Activated CD8-positive, alpha-beta memory T cell treated with anti-CD3 and anti-CD28 coated beads for 1 hour (primary cell): Measurements from ENCODE around the gene B4GALNT4.
"Not testable (repeated sequence)": the region's sequence is repeated elsewhere in the genome, so short reads cannot be mapped to it uniquely, and the experiment has no call there.

Experiments used
- DNase-seq, 2 donors: peaks; one replicate each; pipeline ENCODE4 v3.0.0-alpha.2; 2020; ENCODE audit warnings: low read depth in 1 of 2; ENCODE audit errors: extremely low read depth in 1 of 2

Gene B4GALNT4

DNA sequence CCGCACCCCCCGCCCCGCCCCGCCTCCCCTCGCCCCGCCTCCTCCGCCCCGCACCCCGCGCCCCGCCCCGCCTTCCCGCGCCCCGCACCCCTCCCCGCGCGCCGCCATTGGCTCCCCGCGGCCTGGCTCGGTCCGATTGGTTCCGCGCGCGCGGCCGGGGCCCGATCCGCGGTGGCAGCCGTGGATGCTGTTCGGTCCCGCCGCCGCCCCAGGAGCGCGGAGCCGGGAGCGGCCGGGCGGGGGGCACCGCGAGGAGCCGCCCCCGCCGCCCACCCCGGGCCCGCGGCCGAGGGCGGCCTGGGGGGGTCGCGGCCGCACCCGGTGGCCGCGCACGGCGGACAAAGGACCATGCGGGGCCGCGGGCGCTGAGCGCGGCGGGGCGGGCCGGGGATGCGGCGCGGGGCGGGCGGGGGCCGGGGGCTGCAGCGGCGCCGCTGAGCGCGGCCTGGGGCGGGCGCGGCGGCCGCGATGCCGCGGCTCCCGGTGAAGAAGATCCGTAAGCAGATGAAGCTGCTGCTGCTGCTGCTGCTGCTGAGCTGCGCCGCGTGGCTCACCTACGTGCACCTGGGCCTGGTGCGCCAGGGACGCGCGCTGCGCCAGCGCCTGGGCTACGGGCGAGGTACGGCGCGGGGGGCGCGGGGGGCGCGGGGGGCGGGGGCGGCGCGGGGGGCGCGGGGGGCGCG lies at the start of gene B4GALNT4:
B4GALNT4 (plus strand) TSS at position 164 of the 683 bp plus-strand sequence; CDS start at position 469, 305 bp downstream.
- no peak for DNase-seq

DNA sequence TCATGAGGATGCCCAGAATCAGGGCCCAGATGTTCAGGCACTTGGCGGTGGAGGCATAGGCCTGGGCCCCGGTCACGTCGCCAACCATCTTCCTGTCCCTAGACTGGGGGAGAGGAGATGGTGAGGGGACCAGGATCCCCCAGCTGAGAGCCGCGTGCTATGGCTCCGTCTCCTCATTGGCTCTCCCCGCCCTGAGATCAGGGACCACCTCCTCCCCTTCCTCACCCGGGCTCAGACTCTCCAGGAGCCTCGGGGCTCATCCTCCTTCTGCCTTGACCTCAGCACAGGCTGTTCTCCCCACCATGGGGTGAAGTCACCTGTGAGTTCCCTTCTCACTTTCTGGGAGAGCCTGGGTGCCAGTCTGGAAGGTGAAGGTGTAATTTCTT lies 49.4 kb upstream of the B4GALNT4 start:
- DNase-seq, result not testable (repeated sequence)

DNA sequence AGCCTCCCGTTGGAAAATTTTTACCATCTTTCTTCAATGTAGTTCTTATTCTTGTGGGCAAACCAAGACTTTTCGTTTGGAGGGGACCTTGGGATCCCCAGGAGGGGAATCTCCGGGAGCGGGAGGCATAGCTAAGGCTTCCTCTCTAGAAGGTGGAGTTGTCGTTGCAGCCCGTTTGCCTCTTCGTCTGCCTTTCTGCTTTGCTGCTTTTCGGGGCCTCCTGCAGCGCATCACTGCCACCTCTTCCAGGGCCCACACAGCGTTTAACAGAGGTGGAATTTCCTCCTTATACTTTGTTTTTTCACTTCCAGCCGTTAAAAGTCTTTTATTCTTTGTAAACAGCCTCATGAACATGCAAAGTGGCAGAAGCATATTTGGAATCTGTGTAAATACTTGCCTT lies 45.1 kb upstream of the B4GALNT4 start:
- DNase-seq, result no peak

DNA sequence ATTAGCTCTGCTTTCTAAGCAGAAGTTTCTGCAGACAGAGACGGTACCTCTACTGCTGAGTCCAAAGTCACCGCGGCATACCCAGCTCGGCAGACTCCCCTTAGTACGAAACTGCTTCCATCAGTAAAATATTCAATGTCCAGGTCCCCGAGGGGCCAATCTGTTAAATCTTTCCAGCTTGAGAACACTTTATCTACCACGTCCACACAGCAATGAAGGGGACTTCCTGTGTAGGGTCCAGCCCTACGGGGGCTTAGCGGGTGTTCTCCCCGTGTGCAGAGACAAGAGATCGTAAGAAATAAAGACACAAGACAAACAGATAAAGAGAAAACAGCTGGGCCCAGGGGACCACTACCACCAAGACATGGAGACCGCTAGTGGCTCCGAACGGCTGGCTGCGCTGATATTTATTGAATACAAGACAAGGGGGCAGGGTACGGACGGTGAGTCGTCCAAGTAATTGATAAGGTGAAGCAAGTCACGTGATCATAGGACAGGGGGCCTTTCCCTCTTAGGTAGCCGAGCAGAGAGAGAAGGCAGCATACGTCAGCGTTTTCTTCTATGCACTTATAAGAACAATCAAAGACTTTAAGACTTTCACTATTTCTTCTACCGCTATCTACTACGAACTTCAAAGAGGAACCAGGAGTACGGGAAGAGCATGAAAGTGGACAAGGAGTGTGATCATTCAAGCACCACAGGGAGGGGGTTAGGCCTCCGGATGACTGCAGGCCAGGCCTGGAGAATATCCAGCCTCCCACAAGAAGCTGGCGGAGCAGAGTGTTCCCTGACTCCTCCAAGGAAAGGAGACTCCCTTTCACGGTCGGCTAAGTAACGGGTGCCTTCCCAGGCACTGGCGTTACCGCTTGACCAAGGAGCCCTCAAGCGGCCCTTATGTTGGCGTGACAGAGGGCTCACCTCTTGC lies 44.4 kb upstream of the B4GALNT4 start:
- DNase-seq, result not testable (repeated sequence)

DNA sequence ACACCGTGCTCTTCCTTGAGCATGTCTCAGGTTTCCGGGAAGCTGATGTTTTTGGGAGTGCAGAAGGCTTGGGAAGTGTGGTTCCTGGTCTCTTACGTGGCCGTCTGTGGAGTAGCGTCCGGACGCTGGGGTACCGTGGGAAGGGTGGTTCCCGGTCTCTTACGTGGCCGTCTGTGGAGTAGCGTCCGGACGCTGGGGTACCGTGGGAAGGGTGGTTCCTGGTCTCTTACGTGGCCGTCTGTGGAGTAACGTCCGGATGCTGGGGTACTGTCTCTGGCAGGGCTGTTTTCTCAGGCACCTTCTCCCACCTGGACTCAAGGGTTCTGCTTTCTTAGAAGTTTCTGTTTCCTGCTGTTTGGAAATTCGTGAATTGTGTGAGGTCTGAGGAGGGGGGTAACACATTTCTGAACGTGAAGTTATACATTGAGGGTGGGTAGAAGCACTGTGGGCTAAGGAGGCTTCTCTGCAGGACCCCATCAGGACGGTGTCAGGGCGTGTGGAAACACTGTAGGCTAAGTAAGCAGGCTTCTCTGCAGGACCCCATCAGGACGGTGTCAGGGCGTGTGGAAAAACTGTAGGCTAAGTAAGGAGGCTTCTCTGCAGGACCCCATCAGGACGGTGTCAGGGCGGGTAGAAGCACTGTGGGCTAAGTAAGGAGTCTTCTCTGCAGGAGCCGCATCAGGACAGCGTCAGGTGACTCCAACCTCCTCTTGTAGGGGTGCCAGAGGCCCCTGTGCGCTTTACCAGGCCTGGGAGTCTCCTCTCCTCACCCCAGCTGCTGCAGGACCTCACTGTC lies 43.3 kb upstream of the B4GALNT4 start:
- DNase-seq, result no peak

- DNase-seq, result no peak
These were observed 42.8 kb upstream of the B4GALNT4 start for GRCh38 chr11:326592-326841.

DNA sequence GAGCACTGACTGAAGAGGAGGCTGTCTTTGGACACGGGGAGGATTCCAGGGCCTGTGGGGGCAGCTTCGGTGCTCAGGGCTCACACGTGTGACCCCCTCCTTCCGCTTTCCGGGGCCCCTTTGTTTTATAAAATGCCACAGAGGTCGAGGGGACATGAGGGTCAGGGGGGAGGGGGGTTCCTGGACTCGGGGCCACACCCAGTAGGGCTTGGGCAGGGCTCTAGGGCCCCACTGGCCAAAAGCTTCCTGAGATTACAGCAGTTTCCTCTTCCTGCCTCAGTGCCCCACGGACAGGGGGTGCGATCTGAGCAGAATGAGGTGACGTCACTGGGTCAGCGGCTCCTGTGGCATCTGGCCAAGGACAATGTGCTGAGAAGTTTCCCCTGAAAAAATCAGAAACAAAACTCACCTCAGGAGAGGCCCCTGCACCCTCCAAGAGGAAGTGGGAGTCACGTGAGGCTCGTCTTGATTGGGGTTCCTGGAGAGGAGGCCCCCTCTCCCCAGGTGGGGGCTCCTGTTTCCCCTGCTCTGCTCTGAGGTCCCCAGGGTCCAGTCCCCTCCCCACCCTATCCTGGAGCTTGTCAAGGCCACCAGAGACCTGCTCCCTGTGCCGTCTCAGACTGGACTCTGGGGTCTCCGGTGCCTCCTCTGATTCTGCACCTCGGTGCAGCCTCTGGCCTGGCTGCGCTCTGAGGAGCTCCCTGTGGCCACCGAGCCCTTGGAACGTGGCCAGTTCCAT lies 42.3 kb upstream of the B4GALNT4 start:
- DNase-seq, result peak in 1 of 2 donors; percentile 60

DNA sequence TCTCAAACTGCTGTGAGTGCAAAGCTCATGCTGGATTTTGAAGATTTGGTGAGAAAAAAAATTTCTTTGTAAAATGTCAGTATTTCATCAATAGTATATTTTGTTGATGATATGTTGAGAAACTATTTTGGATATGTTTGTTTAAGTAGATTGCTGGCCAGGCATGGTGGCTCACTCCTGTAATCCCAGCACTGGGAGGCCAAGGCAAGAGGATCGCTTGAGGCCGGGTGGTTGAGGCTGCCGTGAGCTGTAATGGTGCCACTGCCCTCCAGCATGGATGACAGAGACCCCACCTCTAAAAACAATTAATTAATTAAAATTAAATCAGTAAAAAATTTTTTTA lies 41.7 kb upstream of the B4GALNT4 start:
- DNase-seq, result no peak

DNA sequence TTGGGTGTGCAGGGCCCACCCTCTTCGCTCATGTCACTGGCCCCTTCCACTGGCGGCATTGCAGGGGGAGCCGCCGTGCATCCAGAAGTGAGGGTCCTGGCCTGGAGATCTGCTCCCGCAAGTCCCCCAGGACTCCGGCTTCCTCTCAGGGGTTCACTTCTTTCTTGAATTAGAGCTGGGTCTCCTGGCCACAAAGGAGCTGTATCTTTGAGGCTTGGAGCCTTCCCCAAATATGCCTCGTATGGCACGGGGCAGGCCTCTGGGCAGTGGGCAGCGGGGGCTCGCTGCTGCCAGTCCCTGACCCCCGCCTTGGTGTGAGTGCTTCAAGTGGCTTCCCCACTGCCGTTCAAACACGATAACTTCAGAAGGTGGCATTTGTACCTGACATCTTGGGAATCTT lies 41.3 kb upstream of the B4GALNT4 start:
- no peak for DNase-seq

GRCh38 chr11:328516-329100 lies 40.7 kb upstream of the B4GALNT4 start:
- DNase-seq, result not testable (repeated sequence)

GRCh38 chr11:329886-330253 lies 39.4 kb upstream of the B4GALNT4 start:
- DNase-seq, result no peak

- no peak for DNase-seq
These were observed 39.0 kb upstream of the B4GALNT4 start for GRCh38 chr11:330307-330693.

- no peak for DNase-seq
These were observed 38.5 kb upstream of the B4GALNT4 start for GRCh38 chr11:330694-331357.

DNA sequence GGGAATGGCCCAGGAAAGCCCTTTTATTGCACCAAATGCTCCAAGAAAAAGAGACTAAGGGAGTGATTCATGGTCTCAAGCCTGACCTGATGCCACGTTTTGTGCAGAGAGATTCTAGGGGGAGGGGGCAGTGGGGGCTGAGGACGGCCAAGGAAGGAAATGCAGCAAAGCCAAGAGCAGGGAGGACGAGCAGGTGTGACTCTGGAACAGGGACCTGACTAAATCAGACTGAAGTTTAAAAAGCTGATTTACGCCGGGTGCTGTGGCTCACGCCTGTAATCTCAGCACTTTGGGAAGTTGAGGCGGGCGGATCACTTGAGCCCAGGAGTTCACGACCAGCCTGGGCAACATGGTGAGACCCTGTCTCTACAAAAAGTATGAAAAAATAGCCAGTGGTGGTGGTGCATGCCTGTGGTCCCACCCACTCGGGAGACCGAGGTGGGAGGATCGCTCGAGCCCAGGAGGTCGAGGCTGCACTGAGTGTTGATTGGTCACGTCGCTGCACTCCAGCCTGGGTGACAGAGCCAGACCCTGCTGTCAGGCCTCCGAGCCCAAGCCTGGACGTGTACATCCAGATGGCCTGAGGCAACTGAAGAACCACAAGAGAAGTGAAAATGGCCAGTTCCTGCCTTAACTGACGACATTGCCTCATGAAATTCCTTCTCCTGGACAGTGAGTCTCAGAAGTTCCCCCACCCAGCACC lies 37.8 kb upstream of the B4GALNT4 start:
- no peak for DNase-seq

DNA sequence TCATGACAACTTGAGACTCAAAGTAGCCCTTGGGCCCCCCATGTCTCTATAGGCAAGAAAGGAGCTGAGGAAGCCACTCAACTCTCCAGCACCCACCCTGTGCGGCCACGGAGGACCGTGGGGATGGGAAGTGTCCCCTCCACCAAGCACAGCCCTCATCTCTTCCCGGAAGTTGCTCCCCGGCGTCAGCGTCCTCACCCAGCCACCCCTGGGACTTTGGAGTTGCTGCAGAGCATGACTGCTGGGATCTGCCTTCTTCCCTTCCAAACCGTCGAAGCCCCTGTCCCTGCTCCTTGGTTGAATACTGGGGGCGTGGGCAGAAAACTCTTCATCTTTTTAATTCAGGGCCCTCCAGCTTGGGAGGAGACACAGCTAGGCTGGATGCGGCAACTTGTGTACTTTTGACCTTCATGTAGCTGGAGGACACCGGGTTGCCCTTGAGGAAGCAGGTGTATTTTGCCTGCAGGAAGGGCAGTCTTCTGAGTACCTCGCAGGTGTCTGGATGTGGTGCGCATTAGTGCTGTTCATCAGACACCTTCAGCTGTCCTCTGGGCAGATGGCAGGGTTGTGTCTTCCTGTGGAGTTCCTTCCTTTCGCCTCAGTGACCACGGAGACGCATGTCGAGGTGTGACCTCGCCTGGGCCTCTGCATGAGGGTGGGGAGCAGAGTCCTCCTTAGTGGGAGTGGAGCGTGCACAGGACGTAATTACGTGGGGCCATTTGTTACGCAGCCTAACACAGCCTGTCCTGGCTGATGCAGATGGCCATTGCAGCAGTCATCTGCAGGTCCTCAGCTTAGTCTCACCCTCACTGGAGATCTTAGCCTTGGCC lies 36.4 kb upstream of the B4GALNT4 start:
- no peak for DNase-seq

- not testable (repeated sequence) for DNase-seq
These were observed 35.6 kb upstream of the B4GALNT4 start for GRCh38 chr11:333616-334263.

DNA sequence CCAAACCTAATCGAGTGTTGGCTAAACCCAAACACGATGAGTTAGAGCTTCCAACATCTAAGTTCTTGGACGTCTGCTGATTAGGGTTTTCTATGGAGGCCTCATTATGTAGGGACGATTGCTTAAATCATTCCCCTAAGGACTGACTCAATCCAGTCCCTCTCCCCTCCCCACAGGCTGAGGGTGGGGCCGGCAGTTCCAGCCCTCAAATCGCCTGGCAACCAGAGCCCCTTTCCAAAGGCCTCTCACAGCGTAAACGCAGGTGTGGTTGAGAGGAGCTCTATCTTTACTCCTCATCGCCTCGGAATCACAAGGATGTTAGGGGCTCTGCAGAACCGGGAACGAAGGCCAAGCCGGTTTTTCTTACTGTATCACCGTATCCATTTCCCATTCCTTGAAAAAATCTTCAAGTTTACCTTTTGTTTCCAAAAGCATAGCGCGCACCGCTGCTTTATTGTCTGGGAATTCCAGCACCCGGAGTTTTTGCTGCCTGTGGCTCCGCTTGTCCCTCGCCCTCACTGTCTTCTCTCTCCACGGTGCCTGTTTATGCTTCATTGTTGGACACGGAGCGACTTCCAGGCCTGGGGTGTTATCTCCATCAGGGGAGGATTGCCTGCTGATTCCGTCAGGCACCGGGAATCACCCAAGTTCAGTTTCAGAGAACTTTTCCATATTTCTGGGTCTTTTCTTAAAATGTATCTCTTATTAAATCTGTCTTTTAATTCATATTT lies 34.9 kb upstream of the B4GALNT4 start:
- no peak for DNase-seq
